Activated CD8-positive, alpha-beta T cell treated with anti-CD3 and anti-CD28 coated beads for 36 hours (primary cell): ENCODE data around the gene RBM28. TPM values are rescaled to one million over a fixed set of nuclear protein-coding genes. Genes with fewer than 3 reads are reported as not detected.

Source experiments
- ATAC-seq: fragments of 200-7000 bp; cut with Tn5 transposase; one replicate; pipeline ENCODE4 v1.10.0; 2021; ENCODE audit warnings: mild to moderate bottlenecking, moderate library complexity
- CTCF ChIA-PET: fragments of 350-600 bp; sonication (Branson Sonifier 250); formaldehyde crosslinking; loops from one replicate; lab custom pipeline; 2021; ENCODE audit warnings: antibody characterized with exemption; lab: Charles Lee
- POLR2A ChIA-PET: fragments of 350-600 bp; sonication (Branson Sonifier 250); formaldehyde crosslinking; loops from one replicate; lab custom pipeline; 2021; ENCODE audit warnings: antibody characterized with exemption; lab: Charles Lee
- DNase-seq: peaks from one replicate; pipeline ENCODE4 v3.0.0-alpha.2; 2020
- H3K27ac Mint-ChIP-seq: one replicate; pipeline ENCODE4 v1.8.0; 2021; ENCODE audit warnings: mild to moderate bottlenecking, mixed read lengths
- H3K27me3 Mint-ChIP-seq: one replicate; pipeline ENCODE4 v1.8.0; 2021; ENCODE audit warnings: mixed read lengths
- H3K36me3 Mint-ChIP-seq: one replicate; pipeline ENCODE4 v1.8.0; 2021; ENCODE audit warnings: low read depth, mixed read lengths
- H3K4me1 Mint-ChIP-seq: one replicate; pipeline ENCODE4 v1.8.0; 2021; ENCODE audit warnings: low read depth, mixed read lengths
- H3K4me3 Mint-ChIP-seq: one replicate; pipeline ENCODE4 v1.8.0; 2021; ENCODE audit warnings: mild to moderate bottlenecking, moderate library complexity, mixed read lengths
- H3K9me3 Mint-ChIP-seq: one replicate; pipeline ENCODE4 v1.8.0; 2021; ENCODE audit warnings: mixed read lengths
- CTCF ChIP-seq: fragments of 200-600 bp; IDR thresholded peaks from one replicate; pipeline ENCODE4 v1.8.0; 2022; ENCODE audit warnings: antibody characterized with exemption, mild to moderate bottlenecking
- intact Hi-C: fragments of 100-400 bp; cut with micrococcal nuclease; formaldehyde crosslinking; loops from one replicate; pipeline ENCODE4 v1.10.0; 2022
- total RNA-seq, 2 experiments: library from RNA; stranded (reverse); gene quantifications; one replicate each; pipeline ENCODE4 v1.2.3, GENCODE V29; 2021

The RBM28 gene
- total RNA-seq, 2 experiments from 2014 or later = 55.3 to 55.6 TPM

- H3K4me3 Mint-ChIP-seq = no peak overlapping the region
- CTCF ChIA-PET = interaction anchor here (0.6 to 8.0 kb wide), 5 partner anchors 10 to 67 kb away, joined by 3 to 52 read pairs (median 12); no protein-coding TSS in a partner anchor
- peaks cover 38% of the 10 kb centered on the region for H3K27me3 Mint-ChIP-seq
Measured at GRCh38 chr7:128358233-128358632, 14.5 kb upstream of the RBM28 start.

GRCh38 chr7:128357217-128357613 is 13.5 kb upstream of the RBM28 start:
- DNase-seq = no peak
- no peaks in the 10 kb centered on the region for H3K36me3 Mint-ChIP-seq
- H3K9me3 Mint-ChIP-seq = no peaks in the 10 kb centered on the region
- peaks cover 11% of the 10 kb centered on the region for H3K4me1 Mint-ChIP-seq
- no peak overlapping the region for H3K4me3 Mint-ChIP-seq
- ChIA-PET POLR2A (interaction anchor here (0.8 to 1.5 kb wide), 2 partner anchors 14 to 28 kb away, joined by 3 to 8 read pairs; partner anchors contain the start of gene RBM28), CTCF (interaction anchor here (1.4 to 8.0 kb wide), 4 partner anchors 10 to 68 kb away, joined by 3 to 52 read pairs (median 12); no protein-coding TSS in a partner anchor)
- no peak overlapping the region for H3K27ac Mint-ChIP-seq
- peaks cover 37% of the 10 kb centered on the region for H3K27me3 Mint-ChIP-seq
- no peak for TF ChIP-seq CTCF
- ATAC-seq = no peak
- intact Hi-C loops = no loop called here

More at GRCh38 chr7:128358233-128358632, 14.5 kb upstream of the RBM28 start:
- ATAC-seq (no peak), DNase-seq (no peak)
- POLR2A ChIA-PET = interaction anchor here (0.8 to 2.3 kb wide), 3 partner anchors 14 to 29 kb away, joined by 3 to 11 read pairs (median 8); partner anchors contain the start of gene RBM28
- Mint-ChIP-seq H3K36me3 (no peaks in the 10 kb centered on the region), H3K4me1 (peaks cover 19% of the 10 kb centered on the region), H3K27ac (no peak overlapping the region), H3K9me3 (no peaks in the 10 kb centered on the region)
- no peak for TF ChIP-seq CTCF
- intact Hi-C loops = no loop called here

GRCh38 chr7:128356546-128357216 is 13.0 kb upstream of the RBM28 start:
- POLR2A ChIA-PET = interaction anchor here (1.5 kb wide), 1 partner anchor 13 kb away, joined by 8 read pairs; the partner anchor contains the start of gene RBM28
- TF ChIP-seq CTCF = no peak
- no peak for ATAC-seq
- peaks cover 31% of the 10 kb centered on the region for H3K27me3 Mint-ChIP-seq
- H3K4me1 Mint-ChIP-seq = peaks cover 6% of the 10 kb centered on the region
- H3K4me3 Mint-ChIP-seq = no peak overlapping the region
- H3K9me3 Mint-ChIP-seq = no peaks in the 10 kb centered on the region
- CTCF ChIA-PET = interaction anchor here (1.1 to 8.0 kb wide), 3 partner anchors 12 to 69 kb away, joined by 3 to 52 read pairs (median 3); no protein-coding TSS in a partner anchor
- H3K27ac Mint-ChIP-seq = no peak overlapping the region
- intact Hi-C loops = no loop called here
- no peak for DNase-seq
- H3K36me3 Mint-ChIP-seq = no peaks in the 10 kb centered on the region

- peaks cover 21% of the 10 kb centered on the region for H3K27me3 Mint-ChIP-seq
- ChIA-PET CTCF (interaction anchor here (1.0 to 1.3 kb wide), 3 partner anchors 9 to 34 kb away, joined by 3 to 12 read pairs (median 6); partner anchors contain the start of gene RBM28), POLR2A (interaction anchor here (1.0 kb wide), 1 partner anchor 33 kb away, joined by 3 read pairs; no protein-coding TSS in a partner anchor)
- H3K4me1 Mint-ChIP-seq = no peaks in the 10 kb centered on the region
- intact Hi-C loops = no loop called here
- H3K36me3 Mint-ChIP-seq = no peaks in the 10 kb centered on the region
- TF ChIP-seq CTCF = no peak
- no peaks in the 10 kb centered on the region for H3K9me3 Mint-ChIP-seq
- ATAC-seq = no peak
- H3K4me3 Mint-ChIP-seq = no peak overlapping the region
- H3K27ac Mint-ChIP-seq = no peak overlapping the region
- no peak for DNase-seq
Measured at GRCh38 chr7:128353610-128354009, 9.9 kb upstream of the RBM28 start.
